ENCODE results near the gene TRIP12. TPM values are rescaled to one million over a fixed set of nuclear protein-coding genes. Genes with fewer than 3 reads are reported as not detected.

The TRIP12 gene
- total and polyA plus RNA-seq, 2 donors (not counting 1 experiment from before 2014, with no cell fraction given) = 30.9 to 274 TPM

- POLR2A ChIA-PET = no interaction called here
- H3K4me1 Mint-ChIP-seq = peaks cover 71% of the 10 kb centered on the region
- Histone ChIP-seq H3K27ac (ENCODE audit: low read length in 2 of 2) (peak overlapping the region in 1 of 2 donors; percentile 45), H3K79me2 (ENCODE audit: control insufficient read depth, insufficient read depth, low read length) (peaks cover 98% of the 10 kb centered on the region), H3K27me3 (replicated peaks in 1 of 4; ENCODE audit: control extremely low read depth in 1 of 4, control insufficient read depth in 3 of 4, insufficient read depth in 4 of 4, low read length in 3 of 4) (no peaks in the 10 kb centered on the region), H3K9ac (ENCODE audit: low read length) (no peak overlapping the region), H3K36me3 (replicated peaks in 1 of 2; ENCODE audit: control extremely low read depth in 1 of 2, control insufficient read depth in 1 of 2, extremely low read depth in 1 of 2, insufficient read depth in 2 of 2, low read length in 1 of 2) (peaks cover 1 to 17% of the 10 kb centered on the region in 2 experiments), H3K4me2 (replicated peaks; ENCODE audit: low read depth, low read length, poor library complexity, severe bottlenecking) (peak overlapping the region; percentile 46), H3K4me1 (ENCODE audit: control insufficient read depth in 2 of 2, insufficient read depth in 2 of 2, low read length in 2 of 2) (peaks cover 31 to 36% of the 10 kb centered on the region in 2 donors), H3K4me3 (ENCODE audit: control extremely low read depth in 1 of 5, extremely low read depth in 1 of 5, insufficient read depth in 1 of 5, low read depth in 2 of 5, low read length in 4 of 5) (no peak overlapping the region), H2AFZ (ENCODE audit: insufficient read depth, low read depth, low read length, poor library complexity, severe bottlenecking) (no peak overlapping the region), H3K9me3 (ENCODE audit: control extremely low read depth in 1 of 3, control insufficient read depth in 2 of 3, insufficient read depth in 1 of 3, low read length in 2 of 3) (no peaks in the 10 kb centered on the region), H4K20me1 (ENCODE audit: control insufficient read depth, insufficient read depth, low read length, poor library complexity, severe bottlenecking) (peaks cover 45% of the 10 kb centered on the region)
- CTCF ChIA-PET = no interaction called here
- intact Hi-C loops (cut with micrococcal nuclease) = loop anchor here (10.0 kb wide), 1 partner anchor 59 kb away; no protein-coding TSS in a partner anchor
- H3K27me3 Mint-ChIP-seq = no peaks in the 10 kb centered on the region
- TF ChIP-seq EZH2 (IDR thresholded peaks at IDR 0.05; ENCODE audit: borderline replicate concordance, insufficient read depth, low read depth, low read length, poor library complexity, severe bottlenecking) (no peak), CTCF (IDR thresholded peaks at IDR 0.05) (no peak)
- H3K27ac Mint-ChIP-seq = peak overlapping the region; percentile 8
- no peak for ATAC-seq (ENCODE audit: low read depth)
- H3K4me3 Mint-ChIP-seq = peak overlapping the region; percentile 62
- peaks cover 3% of the 10 kb centered on the region for H3K9me3 Mint-ChIP-seq (ENCODE audit: insufficient read depth)
- WGBS (ENCODE audit: insufficient coverage) = no CpG with 5 or more reads among the region's 2 CpGs
- DNase-seq = no peak
Measured at GRCh38 chr2:229914171-229914570, 7.6 kb downstream of the TRIP12 start.

GRCh38 chr2:229910832-229911412 lies 10.9 kb downstream of the TRIP12 start:
- Mint-ChIP-seq H3K4me3 (peak overlapping the region; percentile 10), H3K27me3 (no peaks in the 10 kb centered on the region), H3K9me3 (ENCODE audit: insufficient read depth) (no peaks in the 10 kb centered on the region), H3K4me1 (peaks cover 54% of the 10 kb centered on the region), H3K27ac (peak overlapping the region; percentile 54)
- Histone ChIP-seq H3K4me1 (ENCODE audit: control insufficient read depth in 2 of 2, insufficient read depth in 2 of 2, low read length in 2 of 2) (peaks cover 26 to 32% of the 10 kb centered on the region in 2 donors), H3K9ac (ENCODE audit: low read length) (peak overlapping the region; percentile 11), H3K27me3 (replicated peaks in 1 of 4; ENCODE audit: control extremely low read depth in 1 of 4, control insufficient read depth in 3 of 4, insufficient read depth in 4 of 4, low read length in 3 of 4) (no peaks in the 10 kb centered on the region), H3K4me3 (ENCODE audit: control extremely low read depth in 1 of 5, extremely low read depth in 1 of 5, insufficient read depth in 1 of 5, low read depth in 2 of 5, low read length in 4 of 5) (no peak overlapping the region), H3K79me2 (ENCODE audit: control insufficient read depth, insufficient read depth, low read length) (peaks cover 100% of the 10 kb centered on the region), H4K20me1 (ENCODE audit: control insufficient read depth, insufficient read depth, low read length, poor library complexity, severe bottlenecking) (peaks cover 39% of the 10 kb centered on the region), H3K4me2 (replicated peaks; ENCODE audit: low read depth, low read length, poor library complexity, severe bottlenecking) (peak overlapping the region; percentile 44), H3K27ac (ENCODE audit: low read length in 2 of 2) (peak overlapping the region; percentile 35 to 59), H3K36me3 (replicated peaks in 1 of 2; ENCODE audit: control extremely low read depth in 1 of 2, control insufficient read depth in 1 of 2, extremely low read depth in 1 of 2, insufficient read depth in 2 of 2, low read length in 1 of 2) (peaks cover 0 to 15% of the 10 kb centered on the region in 2 experiments), H2AFZ (ENCODE audit: insufficient read depth, low read depth, low read length, poor library complexity, severe bottlenecking) (no peak overlapping the region), H3K9me3 (ENCODE audit: control extremely low read depth in 1 of 3, control insufficient read depth in 2 of 3, insufficient read depth in 1 of 3, low read length in 2 of 3) (no peaks in the 10 kb centered on the region)
- CTCF ChIA-PET = interaction anchor here (0.8 to 5.4 kb wide), 10 partner anchors 11 to 112 kb away, joined by 3 to 63 read pairs (median 4); partner anchors contain the start of genes FBXO36 and TRIP12
- POLR2A ChIA-PET = interaction anchor here (1.6 kb wide), 1 partner anchor 10 kb away, joined by 7 read pairs; the partner anchor contains the start of gene TRIP12
- DNase-seq (peak; percentile 63), ATAC-seq (ENCODE audit: low read depth) (peak; percentile 79)
- TF ChIP-seq EZH2 (IDR thresholded peaks at IDR 0.05; ENCODE audit: borderline replicate concordance, insufficient read depth, low read depth, low read length, poor library complexity, severe bottlenecking) = no peak
- peak; percentile 71 for TF ChIP-seq CTCF (IDR thresholded peaks at IDR 0.05)
- no CpG with 5 or more reads among the region's 1 CpG for WGBS (ENCODE audit: insufficient coverage)
- intact Hi-C loops (cut with micrococcal nuclease) = loop anchor here (1.0 to 10.0 kb wide), 2 partner anchors 56 to 110 kb away; no protein-coding TSS in a partner anchor
